CD4-positive, alpha-beta T cell treated with Interleukin-4 for 4 hours (primary cell): ENCODE data around the gene CDK16.
A peak's percentile ranks its signal among the peaks of the same experiment; 100 is the strongest.

ENCODE experiments used
- DNase-seq: peaks from one replicate; pipeline ENCODE4 v3.0.0-alpha.2; 2020

CDK16 gene

GRCh38 chrX:47186096-47186740 lies 32.3 kb upstream of the CDK16 start:
- DNase-seq = no peak

- no peak for DNase-seq
Measured at GRCh38 chrX:47187106-47187677, 31.3 kb upstream of the CDK16 start.

GRCh38 chrX:47189906-47190305 lies 28.6 kb upstream of the CDK16 start:
- DNase-seq = no peak

- DNase-seq = peak; percentile 90
Measured at GRCh38 chrX:47190445-47191269, 27.8 kb upstream of the CDK16 start.

- peak; percentile 68 for DNase-seq
Measured at GRCh38 chrX:47191331-47191730, 27.1 kb upstream of the CDK16 start.

- DNase-seq = no peak
Measured at GRCh38 chrX:47191806-47192401, 26.6 kb upstream of the CDK16 start.

GRCh38 chrX:47193475-47194193 lies 24.8 kb upstream of the CDK16 start, which contains the start of gene UBA1:
Gene UBA1 (plus strand): TSS chrX:47193829. CDS start chrX:47198803, 4,974 bp downstream.
- peak; percentile 94 for DNase-seq

- DNase-seq = no peak
Measured at GRCh38 chrX:47194194-47194787, 24.2 kb upstream of the CDK16 start.

- no peak for DNase-seq
Measured at GRCh38 chrX:47196098-47196497, 22.4 kb upstream of the CDK16 start.

- DNase-seq = no peak
Measured at GRCh38 chrX:47197526-47197925, 21.0 kb upstream of the CDK16 start.

- DNase-seq = no peak
Measured at GRCh38 chrX:47198026-47198686, 20.3 kb upstream of the CDK16 start.

GRCh38 chrX:47198687-47199080 lies 19.8 kb upstream of the CDK16 start:
- no peak for DNase-seq

- DNase-seq = no peak
Measured at GRCh38 chrX:47199286-47199685, 19.2 kb upstream of the CDK16 start.

GRCh38 chrX:47200385-47201150 lies 17.9 kb upstream of the CDK16 start:
- no peak for DNase-seq

- no peak for DNase-seq
Measured at GRCh38 chrX:47201345-47201944, 17.0 kb upstream of the CDK16 start.

GRCh38 chrX:47202316-47202715 lies 16.2 kb upstream of the CDK16 start:
- DNase-seq = no peak

GRCh38 chrX:47202877-47203276 lies 15.6 kb upstream of the CDK16 start:
- DNase-seq = no peak

GRCh38 chrX:47204970-47205369 lies 13.5 kb upstream of the CDK16 start:
- no peak for DNase-seq

- DNase-seq = no peak
Measured at GRCh38 chrX:47206316-47206715, 12.2 kb upstream of the CDK16 start.

- no peak for DNase-seq
Measured at GRCh38 chrX:47208108-47208507, 10.4 kb upstream of the CDK16 start.
